GM12891 (cell line): ENCODE results near the gene LHFPL2.
A peak's percentile ranks its signal among the peaks of the same experiment; 100 is the strongest.
"Not testable (repeated sequence)": the region's sequence is repeated elsewhere in the genome, so short reads cannot be mapped to it uniquely, and the experiment has no call there.

Experiments
- DNase-seq: peaks from one replicate; pipeline ENCODE4 v3.0.0; 2011; ENCODE audit warnings: low spot score; ENCODE audit not compliant: insufficient read length
- FAIRE-seq: peaks from 2 replicates; lab custom pipeline; 2011; peaks lifted over from hg19 to GRCh38; lab: Jason Lieb, UNC
- PAX5 ChIP-seq: IDR thresholded peaks from 2 replicates; pipeline ENCODE4 v1.6.1; 2011; ENCODE audit warnings: low read length, moderate library complexity, mild to moderate bottlenecking; ENCODE audit not compliant: insufficient read depth, severe bottlenecking
- POLR2A ChIP-seq: IDR thresholded peaks from 2 replicates; pipeline ENCODE4 v1.6.1; 2011; ENCODE audit warnings: low read depth, low read length, control low read depth
- POLR2AphosphoS5 ChIP-seq: IDR thresholded peaks from 2 replicates; pipeline ENCODE4 v1.6.1; 2011; ENCODE audit warnings: low read depth, low read length, control low read depth
- POU2F2 ChIP-seq: IDR thresholded peaks from 2 replicates; pipeline ENCODE4 v1.6.1; 2011; ENCODE audit warnings: low read depth, mild to moderate bottlenecking, control low read depth, low read length, moderate library complexity
- SPI1 ChIP-seq: IDR thresholded peaks from 2 replicates; pipeline ENCODE4 v1.6.1; 2011; ENCODE audit warnings: low read depth, low read length, control low read depth
- TAF1 ChIP-seq: IDR thresholded peaks from 2 replicates; pipeline ENCODE4 v1.6.1; 2011; ENCODE audit warnings: low read depth, low read length, control low read depth

LHFPL2 gene

GRCh38 chr5:78679905-78680304 is 31.3 kb upstream of the LHFPL2 start:
- FAIRE-seq (no peak), DNase-seq (no peak)
- TF ChIP-seq PAX5 (no peak), POLR2AphosphoS5 (no peak), POLR2A (no peak), TAF1 (no peak), SPI1 (no peak), POU2F2 (no peak)

- DNase-seq (no peak), FAIRE-seq (no peak)
- TF ChIP-seq SPI1, result no peak
- no peak for TF ChIP-seq PAX5
- no peak for TF ChIP-seq POLR2AphosphoS5
- no peak for TF ChIP-seq POLR2A
- TF ChIP-seq POU2F2, result no peak
- no peak for TF ChIP-seq TAF1
Observed at GRCh38 chr5:78677777-78678668, 29.5 kb upstream of the LHFPL2 start.

- no peak for DNase-seq
- FAIRE-seq, result no peak
- TF ChIP-seq POLR2A, result no peak
- TF ChIP-seq TAF1, result no peak
- no peak for TF ChIP-seq POLR2AphosphoS5
- no peak for TF ChIP-seq SPI1
- no peak for TF ChIP-seq POU2F2
- TF ChIP-seq PAX5, result no peak
Observed at GRCh38 chr5:78675956-78676730, 27.6 kb upstream of the LHFPL2 start.

- not testable (repeated sequence) for FAIRE-seq, DNase-seq
Observed at GRCh38 chr5:78673827-78674226, 25.3 kb upstream of the LHFPL2 start.

GRCh38 chr5:78672154-78672553 is 23.6 kb upstream of the LHFPL2 start:
- no peak for DNase-seq
- no peak for TF ChIP-seq POLR2AphosphoS5
- TF ChIP-seq PAX5, result no peak
- TF ChIP-seq POLR2A, result no peak
- no peak for FAIRE-seq

GRCh38 chr5:78671609-78672008 is 23.0 kb upstream of the LHFPL2 start:
- no peak for TF ChIP-seq SPI1
- no peak for TF ChIP-seq POLR2A
- no peak for TF ChIP-seq TAF1
- no peak for TF ChIP-seq POLR2AphosphoS5
- no peak for TF ChIP-seq PAX5
- TF ChIP-seq POU2F2, result no peak
- no peak for DNase-seq
- FAIRE-seq, result no peak

GRCh38 chr5:78670701-78671269 is 22.2 kb upstream of the LHFPL2 start:
- peak; percentile 61 for FAIRE-seq
- DNase-seq, result no peak
- TF ChIP-seq POU2F2, result no peak
- TF ChIP-seq POLR2AphosphoS5, result no peak
- no peak for TF ChIP-seq SPI1
- no peak for TF ChIP-seq POLR2A
- no peak for TF ChIP-seq TAF1
- no peak for TF ChIP-seq PAX5

GRCh38 chr5:78669331-78669730 is 20.8 kb upstream of the LHFPL2 start:
- FAIRE-seq, result no peak
- no peak for DNase-seq
- TF ChIP-seq TAF1, result no peak

- no peak for TF ChIP-seq POU2F2
- TF ChIP-seq POLR2AphosphoS5, result no peak
- no peak for TF ChIP-seq SPI1
- TF ChIP-seq POLR2A, result no peak
- TF ChIP-seq PAX5, result no peak
- no peak for TF ChIP-seq TAF1
- FAIRE-seq (no peak), DNase-seq (no peak)
Observed at GRCh38 chr5:78667461-78668103, 19.0 kb upstream of the LHFPL2 start.

GRCh38 chr5:78666975-78667374 is 18.4 kb upstream of the LHFPL2 start:
- not testable (repeated sequence) for FAIRE-seq, DNase-seq
